ACC112 (cell line): Measurements from ENCODE around the gene ART5.

ENCODE experiments used
- H2AFZ ChIP-seq: fragments of 200-600 bp; sonication (generic); one replicate; pipeline ENCODE4 v1.6.0; 2017; ENCODE audit warnings: antibody characterized with exemption, low read length; ENCODE audit not compliant: unreplicated experiment
- H3K27ac ChIP-seq: fragments of 200-600 bp; sonication (generic); 2 replicates; pipeline ENCODE4 v1.5.1; 2014; ENCODE audit warnings: low read depth, mild to moderate bottlenecking, antibody characterized with exemption, low read length, moderate library complexity
- H3K27me3 ChIP-seq: fragments of 200-600 bp; sonication (generic); 2 replicates; pipeline ENCODE4 v1.6.1; 2014; ENCODE audit warnings: mild to moderate bottlenecking, antibody characterized with exemption, low read length, moderate library complexity, mixed read lengths; ENCODE audit not compliant: insufficient read depth
- H3K36me3 ChIP-seq: fragments of 200-600 bp; sonication (generic); 2 replicates; pipeline ENCODE4 v1.6.1; 2016; ENCODE audit warnings: mild to moderate bottlenecking, antibody characterized with exemption, low read length, moderate library complexity, mixed read lengths; ENCODE audit not compliant: insufficient read depth
- H3K4me1 ChIP-seq: fragments of 200-600 bp; sonication (generic); one replicate; pipeline ENCODE4 v1.6.1; 2016; ENCODE audit warnings: low read length, mixed read lengths; ENCODE audit not compliant: insufficient read depth, unreplicated experiment, control insufficient read depth
- H3K4me3 ChIP-seq: fragments of 200-600 bp; sonication (generic); 2 replicates; pipeline ENCODE4 v1.5.1; 2014; ENCODE audit warnings: mild to moderate bottlenecking, low read depth, low read length
- H3K79me2 ChIP-seq: fragments of 200-600 bp; sonication (generic); one replicate; pipeline ENCODE4 v1.6.0; 2016; ENCODE audit warnings: low read length; ENCODE audit not compliant: control insufficient read depth, unreplicated experiment, insufficient read depth

The ART5 gene

DNA sequence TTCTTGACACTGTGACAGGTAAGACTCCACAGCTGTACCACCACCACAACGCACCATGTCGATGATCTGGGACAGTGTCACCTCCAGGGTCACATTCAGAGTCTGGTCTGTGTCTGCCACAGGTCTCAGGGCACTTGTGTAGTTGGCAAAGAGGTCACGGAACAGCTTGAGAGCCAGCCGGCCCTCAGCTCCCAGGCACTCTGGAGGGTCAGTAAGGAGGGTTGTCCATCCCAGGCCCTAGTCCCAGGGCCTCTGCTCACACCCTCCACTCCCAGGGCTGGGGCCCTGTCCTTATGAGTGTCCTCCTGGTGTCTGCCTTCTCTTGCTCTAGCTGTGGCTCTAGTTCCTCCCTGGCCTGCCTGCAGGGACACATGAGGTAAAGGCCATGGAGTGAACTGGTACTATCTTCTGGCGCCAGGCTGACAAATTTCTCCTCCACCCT, 28.0 kb upstream of the ART5 start:
- Histone ChIP-seq H3K4me3 (no peak overlapping the region), H2AFZ (no peak overlapping the region), H3K79me2 (no peaks in the 10 kb centered on the region), H3K27me3 (no peaks in the 10 kb centered on the region), H3K4me1 (no peaks in the 10 kb centered on the region), H3K27ac (no peak overlapping the region), H3K36me3 (peaks cover 7% of the 10 kb centered on the region; the same call in 1 of the 2 replicates)

GRCh38 chr11:3669128-3669527, 27.3 kb upstream of the ART5 start:
- H3K36me3 ChIP-seq = peaks cover 7% of the 10 kb centered on the region; the same call in 1 of the 2 replicates
- no peak overlapping the region for H3K27ac ChIP-seq
- no peak overlapping the region for H2AFZ ChIP-seq
- H3K4me1 ChIP-seq = no peaks in the 10 kb centered on the region
- no peaks in the 10 kb centered on the region for H3K79me2 ChIP-seq
- H3K4me3 ChIP-seq = no peak overlapping the region
- no peaks in the 10 kb centered on the region for H3K27me3 ChIP-seq

- no peaks in the 10 kb centered on the region for H3K79me2 ChIP-seq
- no peak overlapping the region for H3K4me3 ChIP-seq
- no peaks in the 10 kb centered on the region for H3K36me3 ChIP-seq
- H3K27me3 ChIP-seq = no peaks in the 10 kb centered on the region
- H3K27ac ChIP-seq = no peak overlapping the region
- H3K4me1 ChIP-seq = no peaks in the 10 kb centered on the region
- H2AFZ ChIP-seq = no peak overlapping the region
Observed at GRCh38 chr11:3667149-3668035, 25.6 kb upstream of the ART5 start.

- Histone ChIP-seq H3K79me2 (no peaks in the 10 kb centered on the region), H2AFZ (no peak overlapping the region), H3K27me3 (no peaks in the 10 kb centered on the region), H3K27ac (no peak overlapping the region), H3K4me3 (no peak overlapping the region), H3K4me1 (no peaks in the 10 kb centered on the region), H3K36me3 (no peaks in the 10 kb centered on the region)
Observed at GRCh38 chr11:3666023-3666530, 24.3 kb upstream of the ART5 start.

GRCh38 chr11:3665336-3666022, 23.7 kb upstream of the ART5 start:
- no peaks in the 10 kb centered on the region for H3K36me3 ChIP-seq
- no peaks in the 10 kb centered on the region for H3K4me1 ChIP-seq
- H2AFZ ChIP-seq = no peak overlapping the region
- H3K4me3 ChIP-seq = no peak overlapping the region
- H3K79me2 ChIP-seq = no peaks in the 10 kb centered on the region
- no peaks in the 10 kb centered on the region for H3K27me3 ChIP-seq
- H3K27ac ChIP-seq = no peak overlapping the region

DNA sequence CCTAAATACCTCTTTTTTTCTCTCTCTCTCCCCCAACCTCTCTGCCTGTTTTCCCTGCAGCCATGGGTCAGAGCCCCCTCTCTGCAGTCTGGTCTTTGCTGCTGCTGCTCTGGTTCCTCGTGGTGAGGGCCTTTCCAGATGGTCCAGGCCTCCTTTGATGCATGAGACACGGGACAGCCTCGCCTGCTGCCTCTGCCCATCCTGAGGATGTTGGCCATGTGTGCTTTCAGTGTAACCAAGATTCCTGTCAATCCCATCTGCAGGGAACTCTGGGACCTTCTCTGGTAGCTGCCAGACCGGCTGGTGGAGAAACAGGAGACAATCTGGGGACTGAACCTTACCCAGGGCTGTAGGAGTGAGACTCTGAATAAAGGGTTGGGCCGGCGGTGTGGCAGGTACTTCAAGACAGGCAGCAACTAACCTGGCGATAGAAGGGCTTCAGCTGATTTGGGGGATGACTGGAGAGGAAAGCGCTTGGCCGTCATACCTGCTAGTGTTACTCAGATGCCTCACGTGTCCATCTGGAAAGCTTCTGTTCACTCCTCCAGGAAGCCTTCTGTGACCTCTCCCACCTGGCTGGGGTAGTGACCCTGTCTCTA, 22.3 kb upstream of the ART5 start:
- Histone ChIP-seq H3K4me3 (no peak overlapping the region), H3K4me1 (no peaks in the 10 kb centered on the region), H2AFZ (no peak overlapping the region), H3K27ac (no peak overlapping the region), H3K36me3 (no peaks in the 10 kb centered on the region), H3K27me3 (peaks cover 2% of the 10 kb centered on the region; the same call in 1 of the 2 replicates), H3K79me2 (no peaks in the 10 kb centered on the region)

DNA sequence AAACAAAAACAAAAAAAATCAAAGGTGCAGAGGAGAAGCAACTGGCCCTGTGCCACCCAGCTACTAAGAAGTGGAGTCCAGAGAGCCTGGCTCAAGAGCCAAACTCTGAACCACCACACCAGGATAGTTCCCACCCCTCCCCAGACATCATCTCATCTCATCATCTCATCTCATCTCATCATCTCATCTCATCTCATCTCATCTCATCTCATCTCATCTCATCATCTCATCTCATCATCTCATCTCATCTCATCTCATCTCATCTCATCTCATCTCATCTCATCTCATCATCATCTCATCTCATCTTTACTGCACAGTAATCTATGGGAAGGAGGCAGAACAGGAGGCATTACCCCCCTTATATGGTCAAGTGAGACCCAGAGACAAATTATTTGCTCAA, 21.1 kb upstream of the ART5 start:
- H2AFZ ChIP-seq = no peak overlapping the region
- H3K79me2 ChIP-seq = no peaks in the 10 kb centered on the region
- no peaks in the 10 kb centered on the region for H3K4me1 ChIP-seq
- H3K27me3 ChIP-seq = peaks cover 11% of the 10 kb centered on the region
- H3K27ac ChIP-seq = no peak overlapping the region
- no peak overlapping the region for H3K4me3 ChIP-seq
- H3K36me3 ChIP-seq = no peaks in the 10 kb centered on the region

DNA sequence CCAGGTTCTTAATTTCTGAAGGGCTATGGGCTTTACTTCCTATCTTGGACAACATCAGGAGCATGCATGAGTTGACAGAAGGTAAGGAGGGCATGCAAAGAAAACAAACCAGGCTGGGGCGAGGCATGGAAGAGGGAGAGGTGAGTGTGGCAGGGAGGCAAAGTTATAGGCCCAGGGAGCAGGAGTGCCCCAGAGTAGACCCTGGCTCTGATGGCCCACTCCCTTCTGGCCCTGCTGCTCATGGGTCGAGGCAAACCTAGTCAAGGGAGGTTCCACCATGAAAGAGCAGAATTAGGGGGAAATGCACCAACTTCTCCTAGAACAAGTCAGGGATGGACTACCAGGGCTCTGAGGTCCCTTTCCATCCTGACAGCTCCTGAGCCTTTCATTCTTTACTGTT, 19.2 kb upstream of the ART5 start:
- H3K4me3 ChIP-seq = no peak overlapping the region
- H2AFZ ChIP-seq = no peak overlapping the region

GRCh38 chr11:3659595-3660515, 18.1 kb upstream of the ART5 start:
- peaks cover 30% of the 10 kb centered on the region for H3K27me3 ChIP-seq
- no peaks in the 10 kb centered on the region for H3K36me3 ChIP-seq
- no peak overlapping the region for H3K4me3 ChIP-seq
- no peaks in the 10 kb centered on the region for H3K4me1 ChIP-seq
- H2AFZ ChIP-seq = no peak overlapping the region
- no peak overlapping the region for H3K27ac ChIP-seq
- H3K79me2 ChIP-seq = no peaks in the 10 kb centered on the region

More for the DNA sequence above, 19.2 kb upstream of the ART5 start:
- H3K79me2 ChIP-seq = no peaks in the 10 kb centered on the region
- H3K36me3 ChIP-seq = no peaks in the 10 kb centered on the region
- peaks cover 21% of the 10 kb centered on the region for H3K27me3 ChIP-seq
- H3K4me1 ChIP-seq = no peaks in the 10 kb centered on the region
- no peak overlapping the region for H3K27ac ChIP-seq

DNA sequence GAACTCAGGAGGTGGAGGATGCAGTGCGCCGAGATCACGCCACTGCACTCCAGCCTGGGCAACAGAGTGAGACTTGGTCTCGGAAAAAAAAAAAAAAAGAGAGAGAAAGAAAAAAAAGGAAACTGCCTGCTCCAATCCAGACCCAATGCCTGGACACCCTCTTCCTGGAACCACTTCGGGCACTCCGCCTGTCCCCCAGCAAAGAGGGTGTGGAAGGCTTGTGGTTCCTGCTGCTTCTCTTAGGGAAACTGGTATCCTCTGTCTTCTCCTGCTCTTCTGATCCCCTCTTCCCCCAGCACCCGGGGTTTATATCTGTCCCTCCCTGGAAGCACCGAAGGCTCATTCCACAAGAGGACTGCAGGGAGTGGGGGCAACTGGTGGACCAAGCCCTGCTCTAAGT, 16.5 kb upstream of the ART5 start:
- peaks cover 40% of the 10 kb centered on the region for H3K27me3 ChIP-seq
- H3K4me1 ChIP-seq = no peaks in the 10 kb centered on the region
- no peak overlapping the region for H2AFZ ChIP-seq
- no peak overlapping the region for H3K27ac ChIP-seq
- no peaks in the 10 kb centered on the region for H3K36me3 ChIP-seq
- no peaks in the 10 kb centered on the region for H3K79me2 ChIP-seq
- H3K4me3 ChIP-seq = no peak overlapping the region
